ENCODE measurements around the gene SOX6.
"Not testable (repeated sequence)": the region's sequence is repeated elsewhere in the genome, so short reads cannot be mapped to it uniquely, and the experiment has no call there.

SOX6 gene

DNA sequence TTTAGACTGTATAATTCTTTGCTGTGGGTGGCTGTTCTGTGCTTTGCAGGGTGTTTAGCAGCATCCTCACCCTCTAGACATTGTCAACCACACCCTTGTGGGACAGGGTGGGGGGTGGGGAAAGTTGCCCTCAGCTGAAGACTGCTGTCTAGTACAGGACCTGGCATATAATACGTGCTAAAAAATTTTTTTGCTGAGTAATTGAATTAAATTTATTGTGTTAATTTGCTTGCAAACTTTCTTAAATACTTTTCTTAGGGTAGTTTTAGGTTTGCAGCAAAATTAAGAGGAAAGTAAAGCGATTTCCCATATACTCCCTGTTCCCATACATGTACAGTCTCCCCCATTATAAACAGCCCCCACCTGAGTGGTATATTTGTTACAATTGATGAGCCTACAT lies 268.5 kb downstream of the SOX6 start:
- DNase-seq = no peak

DNA sequence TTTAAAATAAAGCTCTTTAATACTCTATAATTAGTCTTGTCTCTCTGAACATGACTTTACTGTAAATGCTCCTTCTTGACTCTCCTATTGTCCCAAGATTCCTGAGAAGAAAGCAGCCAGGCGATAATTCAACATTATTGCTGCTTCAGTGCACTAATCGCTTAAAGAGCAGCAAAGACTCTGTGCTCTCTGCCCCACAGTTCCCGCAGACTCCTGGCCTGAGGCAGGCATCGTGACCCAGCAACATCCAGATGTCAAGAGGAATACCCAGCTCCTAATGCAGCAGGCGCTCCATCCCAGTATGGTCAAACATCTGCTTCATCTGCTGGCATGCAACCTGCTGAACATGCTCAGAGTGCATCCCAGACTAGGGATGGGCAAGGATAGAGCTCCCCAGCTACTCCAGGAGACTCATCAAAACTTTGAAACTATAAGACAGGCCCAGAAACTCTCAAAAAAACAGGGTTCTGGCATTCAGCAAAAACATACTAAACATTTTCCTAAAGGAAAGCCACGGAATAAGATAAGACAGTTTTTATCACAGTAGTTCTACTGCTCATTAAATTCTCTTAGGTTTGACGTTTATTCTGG lies 270.0 kb downstream of the SOX6 start:
- no peak for DNase-seq

DNA sequence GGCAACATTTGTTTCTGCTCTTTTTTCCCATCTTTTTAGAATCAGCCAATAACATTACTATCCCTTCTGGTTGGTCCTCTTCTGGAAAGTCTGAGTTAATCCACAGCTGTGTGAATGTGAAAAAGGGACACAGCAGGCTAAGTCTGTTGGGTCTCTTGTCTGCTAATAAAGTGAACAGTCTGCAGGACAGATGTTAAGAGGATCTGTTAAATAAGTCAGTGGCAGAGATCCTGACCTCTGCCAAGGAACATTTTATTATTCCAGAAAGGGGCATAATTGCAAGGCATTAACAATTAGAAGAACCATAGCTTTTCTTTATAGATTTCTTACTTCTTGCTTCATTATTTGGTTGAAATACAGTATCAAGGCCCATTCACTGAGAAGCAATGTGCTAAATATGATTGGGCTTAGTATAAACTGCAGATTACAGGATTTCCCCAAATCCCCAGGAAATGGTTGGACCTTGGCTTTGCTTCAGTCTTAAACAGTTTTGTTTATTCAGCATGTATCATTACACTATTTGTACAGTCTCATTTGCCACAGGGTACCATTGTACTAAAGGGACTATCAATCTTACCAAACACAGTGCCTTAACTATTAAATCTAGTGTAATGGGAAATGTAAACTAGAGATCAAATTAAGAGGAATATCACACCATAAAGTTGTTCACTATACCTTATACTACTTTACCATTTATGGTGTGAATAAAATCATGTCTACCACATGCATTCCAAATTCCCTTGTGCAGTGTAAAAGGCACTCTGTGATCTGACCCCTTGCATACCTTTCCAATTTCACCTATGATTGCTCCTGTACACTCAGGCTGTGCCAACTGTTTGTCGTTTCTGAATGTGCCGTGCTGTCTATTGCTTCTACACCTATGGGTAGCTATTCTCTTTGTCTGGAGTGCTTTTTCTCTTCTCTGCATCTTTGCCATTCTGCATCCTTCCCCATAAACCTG lies 274.0 kb downstream of the SOX6 start:
- no peak for DNase-seq

DNA sequence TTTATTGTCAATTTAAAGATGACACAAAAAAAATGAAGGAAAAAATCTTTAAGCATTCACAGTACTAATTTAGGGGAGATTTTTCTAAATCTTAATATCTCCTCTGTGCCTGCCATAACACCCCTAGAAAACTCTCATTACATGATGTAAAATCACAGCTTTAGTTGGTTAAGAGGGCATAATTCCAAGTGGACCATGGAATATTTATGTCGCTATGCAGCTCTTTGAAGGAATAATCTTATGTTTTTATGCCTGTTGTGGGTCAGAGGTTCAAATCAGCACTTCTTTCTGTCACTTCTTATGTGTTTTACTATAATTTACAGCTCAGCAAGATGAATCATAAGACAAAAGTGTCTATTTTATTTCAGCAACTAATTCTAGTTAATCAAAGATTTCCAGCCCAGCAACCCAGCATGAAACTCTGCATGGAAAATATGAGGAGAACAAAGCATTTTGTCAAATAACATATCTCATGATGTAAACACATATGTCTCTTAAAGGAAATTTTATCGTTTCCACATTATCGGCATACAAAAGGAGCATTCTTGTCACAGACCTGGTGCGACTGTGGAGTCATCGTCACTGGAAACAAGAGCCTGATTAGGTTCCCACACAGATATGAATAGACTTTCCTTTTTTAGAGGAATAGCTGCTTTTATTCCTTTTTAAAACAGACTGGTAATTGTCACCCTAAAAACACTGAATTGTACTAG lies 274.8 kb downstream of the SOX6 start:
- no peak for DNase-seq

DNA sequence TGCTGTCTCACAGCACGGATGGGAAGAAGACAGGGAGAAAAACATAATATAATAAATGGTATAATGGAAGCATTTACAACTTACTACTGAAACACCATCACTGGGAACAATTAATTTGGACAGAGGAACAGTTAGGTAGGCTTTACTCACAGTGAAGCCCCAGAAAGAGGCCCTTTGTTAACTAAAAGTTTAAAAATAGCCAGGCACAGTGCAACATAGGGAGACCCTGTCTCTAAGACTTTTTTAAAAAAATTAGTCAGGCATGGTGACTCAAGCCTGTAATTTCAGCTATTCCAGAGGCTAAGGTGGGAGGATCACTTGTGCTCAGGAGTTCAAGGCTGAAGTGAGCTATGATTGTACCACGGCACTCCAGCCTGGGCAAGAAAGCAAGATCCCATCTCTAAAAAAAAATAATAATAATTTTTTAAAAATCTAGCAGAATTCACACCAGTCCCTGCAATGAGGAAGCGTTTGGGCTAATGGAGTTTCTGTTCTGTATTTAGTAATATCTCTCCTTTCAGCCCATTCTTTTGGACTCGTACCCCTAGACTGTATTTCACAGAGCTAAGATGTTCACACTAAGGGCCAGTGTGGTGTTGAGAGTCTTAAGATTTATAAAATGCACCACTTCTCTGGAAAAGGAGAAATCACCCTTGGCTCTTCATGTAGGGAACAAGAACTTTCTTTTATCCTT lies 275.5 kb downstream of the SOX6 start:
- DNase-seq = no peak

DNA sequence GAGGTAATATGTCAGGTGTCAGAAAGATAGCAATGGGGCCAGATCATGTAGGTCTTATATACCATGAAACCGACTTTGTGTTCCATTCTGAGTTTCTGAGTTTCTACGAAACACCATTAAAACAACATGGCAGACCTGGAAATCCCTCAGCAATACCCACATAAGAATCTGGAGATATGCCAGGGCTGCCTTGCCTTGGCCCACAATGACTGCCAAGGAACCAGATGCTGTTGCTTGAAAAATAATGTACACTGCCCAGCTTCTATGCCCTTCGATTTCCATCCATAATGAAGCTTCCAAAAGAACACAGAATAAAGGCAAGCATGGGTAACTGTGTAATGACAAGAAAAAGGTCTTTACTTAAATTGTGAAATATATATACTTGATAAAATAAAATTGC lies 277.4 kb downstream of the SOX6 start:
- no peak for DNase-seq

DNA sequence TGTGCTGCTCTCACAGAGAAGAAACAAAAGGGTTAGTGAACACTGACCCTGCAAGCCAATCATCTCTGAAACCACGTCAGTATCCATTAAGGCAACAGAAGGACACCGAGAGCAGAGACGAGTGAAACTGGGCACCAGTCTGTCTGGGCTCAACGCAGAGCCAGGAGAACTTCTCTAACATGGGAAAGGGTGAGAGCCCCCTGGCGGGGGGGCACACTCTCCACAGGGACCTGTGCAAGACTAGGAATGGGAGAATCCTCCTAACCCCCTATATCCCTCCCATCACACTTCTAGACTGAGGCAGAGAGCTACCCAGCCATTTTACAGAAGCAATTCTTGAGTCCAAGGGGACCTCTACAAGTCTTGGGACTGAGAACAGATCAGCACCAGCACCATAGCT lies 285.8 kb downstream of the SOX6 start:
- no peak for DNase-seq

DNA sequence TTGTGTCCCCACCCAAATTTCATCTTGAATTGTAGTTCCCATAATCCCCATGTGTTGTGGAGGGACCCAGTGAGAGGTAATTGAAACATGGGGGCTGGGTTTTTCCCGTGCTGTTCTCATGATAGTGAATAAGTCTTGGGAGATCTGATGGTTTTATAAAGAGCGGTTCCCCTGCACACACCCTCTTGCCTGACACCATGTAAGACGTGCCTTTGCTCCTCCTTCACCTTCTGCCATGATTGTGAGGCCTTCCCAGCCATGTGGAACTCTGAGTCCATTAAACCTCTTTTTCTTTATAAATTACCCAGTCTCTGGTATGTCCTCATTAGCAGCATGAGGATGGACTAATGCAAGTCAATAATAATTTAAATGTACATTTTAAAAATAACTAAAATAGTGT lies 289.1 kb downstream of the SOX6 start:
- not testable (repeated sequence) for DNase-seq

DNA sequence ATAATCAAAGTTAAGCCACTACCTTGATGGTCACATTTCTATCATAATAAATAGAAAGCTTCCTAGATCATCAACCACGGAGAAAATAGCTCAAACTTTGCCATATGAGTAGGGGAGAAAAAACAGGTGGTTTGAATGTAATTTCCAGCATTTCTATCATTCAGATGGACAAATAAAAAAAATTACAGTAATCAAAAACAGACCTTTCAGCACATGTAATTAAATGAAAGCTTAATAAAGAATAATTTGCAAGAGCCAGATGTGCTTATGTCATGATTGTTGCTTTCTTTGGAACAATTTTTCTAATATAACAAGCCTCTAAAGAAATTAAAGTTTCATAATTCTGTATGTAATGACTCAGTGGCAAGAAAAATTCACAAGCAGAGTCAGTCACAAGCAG lies 297.0 kb downstream of the SOX6 start:
- DNase-seq = no peak

DNA sequence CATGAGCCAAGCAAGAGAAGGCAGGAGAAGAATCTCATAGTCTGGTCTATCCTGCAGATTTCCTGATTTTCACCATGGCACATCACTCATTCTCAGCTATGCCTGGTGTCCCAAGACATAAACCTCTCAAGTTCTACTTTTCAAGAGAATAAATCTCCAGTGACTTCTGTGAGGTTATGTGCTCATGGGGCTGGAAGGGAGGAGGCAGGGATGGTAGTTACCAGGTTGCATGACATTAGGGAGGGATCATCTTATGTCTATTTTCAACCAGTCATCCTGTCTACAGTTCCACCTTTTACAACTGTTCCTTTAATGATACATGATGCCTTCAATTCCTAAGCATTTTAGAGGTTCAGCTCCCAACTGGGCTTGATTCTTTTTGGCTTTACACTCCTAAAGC lies 297.7 kb downstream of the SOX6 start:
- no peak for DNase-seq

DNA sequence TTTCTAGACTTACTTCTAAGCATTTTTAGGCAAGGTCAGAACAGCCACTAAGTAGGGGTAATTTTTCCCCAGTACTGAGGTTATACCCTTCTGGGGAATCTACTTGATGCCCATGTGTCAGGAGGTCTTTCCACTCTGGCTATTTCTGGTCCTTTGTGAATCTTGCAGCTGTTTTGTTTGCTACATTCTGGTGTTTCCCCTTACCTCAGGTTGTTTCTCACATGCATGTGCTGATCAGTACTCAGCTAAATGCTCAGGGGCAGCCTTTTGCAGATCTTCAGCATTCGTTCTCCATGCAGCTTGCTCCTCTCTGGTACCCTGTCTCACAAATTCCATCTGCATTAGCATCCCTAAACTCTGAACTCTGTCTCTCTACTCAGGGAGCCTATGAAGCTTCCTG lies 303.6 kb downstream of the SOX6 start:
- DNase-seq = no peak

DNA sequence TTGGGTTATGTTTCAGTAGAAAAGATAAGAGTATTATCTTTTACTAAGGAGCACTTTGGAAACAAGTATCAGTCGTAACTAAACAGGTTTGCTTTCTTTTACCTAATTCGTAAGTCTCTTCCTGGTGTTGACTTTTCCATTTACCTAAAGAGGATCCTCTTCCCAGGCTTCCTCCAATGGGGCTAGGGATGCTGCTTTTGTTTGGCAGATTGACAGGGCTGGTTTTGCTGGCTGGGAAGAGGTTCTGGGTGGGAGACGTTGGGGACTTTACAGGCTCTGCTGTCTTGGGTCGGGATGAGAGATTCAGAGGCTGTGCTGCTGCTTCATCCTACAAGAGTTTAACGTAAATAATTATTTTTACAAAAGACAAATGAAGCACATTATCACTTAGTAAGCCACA lies 306.7 kb downstream of the SOX6 start:
- no peak for DNase-seq

DNA sequence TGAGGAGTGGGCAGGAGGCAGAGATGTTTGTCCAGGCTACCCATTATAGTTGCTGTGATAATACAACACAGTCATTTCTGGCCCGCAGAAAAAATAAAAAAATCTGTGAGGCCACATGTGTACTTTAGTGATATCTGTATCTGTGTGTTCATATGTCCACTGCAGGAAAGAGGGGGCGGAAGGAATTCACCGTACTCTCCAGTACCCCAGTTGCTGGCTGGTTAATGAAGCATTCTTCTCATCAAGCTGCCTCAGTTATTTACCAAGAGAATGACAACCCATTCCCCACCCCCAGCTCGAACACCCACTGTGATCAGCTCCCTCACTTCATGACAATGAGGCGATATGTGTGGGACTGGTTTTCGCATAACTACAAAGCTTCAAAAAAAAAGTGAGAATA lies 309.3 kb downstream of the SOX6 start:
- no peak for DNase-seq

DNA sequence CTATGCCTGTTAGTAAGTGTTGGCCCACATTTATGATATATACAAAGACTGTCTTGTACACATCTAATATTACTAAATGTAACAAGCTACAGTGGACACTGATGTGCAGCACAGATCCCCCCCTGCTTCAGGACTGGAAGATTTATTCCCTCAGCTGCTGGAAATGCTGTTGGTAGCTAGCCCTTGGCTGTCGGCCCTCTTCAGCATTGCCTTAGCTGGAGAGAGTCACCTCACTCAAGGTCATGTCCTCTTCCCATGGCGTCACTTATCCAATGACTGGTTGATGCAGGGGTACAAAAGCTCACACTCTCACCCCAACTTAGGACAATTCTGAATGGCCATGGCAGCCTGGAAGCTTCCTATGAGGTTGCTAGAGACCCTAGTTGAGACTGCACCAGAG lies 312.7 kb downstream of the SOX6 start:
- DNase-seq = no peak

DNA sequence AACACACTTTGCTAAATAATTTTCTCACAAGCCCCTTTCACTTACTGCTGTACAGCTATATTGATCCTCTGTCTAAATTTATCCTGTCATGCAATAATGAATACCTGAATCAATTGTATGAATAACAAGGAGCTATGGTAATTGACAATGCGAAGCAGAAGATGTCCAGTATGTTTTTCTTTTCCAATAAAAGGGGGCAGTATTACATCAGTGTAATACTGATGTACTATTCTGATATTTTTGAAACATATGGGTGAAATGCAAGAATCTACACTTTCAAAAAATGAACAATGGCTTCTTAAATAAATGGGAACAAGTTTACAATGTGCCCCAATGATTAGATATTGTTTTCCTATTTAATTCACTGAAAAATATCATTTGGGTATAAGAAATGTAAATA lies 315.1 kb downstream of the SOX6 start:
- DNase-seq = no peak

DNA sequence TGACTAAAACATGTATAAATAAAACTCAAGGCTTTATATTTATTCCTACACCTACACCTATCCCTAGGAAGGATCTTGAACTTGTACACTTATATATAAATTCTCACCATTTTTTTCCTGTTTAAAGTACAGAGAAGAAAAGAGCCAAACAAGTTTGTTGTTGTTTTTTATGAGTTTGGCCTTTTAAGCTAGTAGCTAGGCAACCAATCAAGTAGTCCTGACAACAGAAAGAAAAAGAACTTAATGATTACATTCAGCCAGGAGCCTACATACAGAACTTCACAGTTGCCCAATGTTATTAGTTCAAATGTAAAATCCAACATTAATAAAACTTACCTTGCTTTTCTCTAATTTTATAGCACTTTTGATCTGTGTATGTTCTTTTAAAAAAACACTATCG lies 316.2 kb downstream of the SOX6 start:
- DNase-seq = no peak

DNA sequence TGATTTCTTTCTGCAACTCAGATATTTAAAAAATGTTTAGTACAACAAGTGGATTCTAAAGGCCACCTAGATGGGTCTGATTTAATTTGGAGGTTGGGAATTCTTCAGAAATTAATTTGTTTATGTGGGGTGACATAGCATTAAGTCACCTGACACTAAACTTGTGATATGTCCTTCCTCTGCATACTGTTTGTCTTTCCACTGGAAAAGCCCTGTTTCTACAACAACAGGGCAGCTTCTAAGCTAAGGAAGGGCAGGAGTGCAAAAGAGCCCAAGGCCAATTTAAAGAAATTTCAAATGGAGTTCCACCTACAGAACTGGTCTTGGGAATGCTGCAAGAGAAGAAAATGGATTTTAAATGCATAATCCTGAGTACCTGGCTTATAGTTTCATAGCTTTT lies 319.2 kb downstream of the SOX6 start:
- no peak for DNase-seq

DNA sequence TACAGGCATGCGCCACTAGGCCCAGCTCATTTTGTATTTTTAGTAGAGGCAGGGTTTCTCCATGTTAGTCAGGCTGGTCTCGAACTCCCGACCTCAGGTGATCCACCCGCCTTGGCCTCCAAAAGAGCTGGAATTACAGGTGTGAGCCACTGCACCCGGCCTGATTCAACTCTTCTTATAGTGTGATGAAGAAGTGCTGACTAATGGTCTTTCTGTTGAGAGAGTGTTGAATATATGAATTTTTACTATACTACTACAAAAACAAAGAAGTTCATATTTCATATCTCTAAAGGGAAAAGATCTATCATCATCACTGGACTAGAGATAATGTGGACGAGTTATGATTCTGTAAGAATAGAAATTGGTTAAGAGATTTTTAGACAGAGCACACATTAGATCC lies 320.1 kb downstream of the SOX6 start:
- DNase-seq = no peak

DNA sequence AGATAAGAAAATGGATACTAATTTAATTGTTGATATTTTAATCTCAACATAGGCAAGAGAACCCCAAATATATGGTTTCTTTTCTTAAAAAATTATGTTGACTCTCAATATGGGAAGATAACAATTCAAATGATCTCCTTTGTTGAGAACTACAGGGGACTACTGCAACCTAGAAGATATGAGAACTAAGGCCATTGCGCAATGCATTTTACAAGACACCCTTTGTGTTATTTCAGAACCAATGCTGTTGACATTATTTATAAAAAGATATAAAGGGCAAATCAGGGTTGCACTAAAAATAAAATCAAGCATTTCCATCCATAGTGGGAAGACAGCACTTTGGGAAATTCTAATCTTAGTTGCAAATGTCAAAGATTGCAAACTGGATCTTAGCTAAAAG lies 322.3 kb downstream of the SOX6 start:
- DNase-seq = no peak

DNA sequence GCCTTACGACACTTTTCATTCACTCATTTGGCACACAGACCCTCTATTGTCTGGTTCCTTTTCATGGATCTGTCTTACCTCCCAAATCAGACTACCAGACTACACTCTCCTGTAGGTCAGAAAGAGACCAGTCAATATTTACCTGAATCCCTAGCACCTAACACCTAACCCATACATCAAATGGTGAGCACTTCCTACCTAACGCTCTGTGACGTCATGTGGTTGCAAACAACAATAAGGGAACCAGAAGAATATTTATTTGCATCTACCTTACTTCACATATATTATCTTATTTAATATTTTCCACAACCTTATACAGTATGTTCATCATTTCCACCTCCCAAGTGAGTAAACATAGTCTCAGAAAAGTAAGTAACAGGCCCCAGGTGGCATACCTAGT lies 323.4 kb downstream of the SOX6 start:
- no peak for DNase-seq

DNA sequence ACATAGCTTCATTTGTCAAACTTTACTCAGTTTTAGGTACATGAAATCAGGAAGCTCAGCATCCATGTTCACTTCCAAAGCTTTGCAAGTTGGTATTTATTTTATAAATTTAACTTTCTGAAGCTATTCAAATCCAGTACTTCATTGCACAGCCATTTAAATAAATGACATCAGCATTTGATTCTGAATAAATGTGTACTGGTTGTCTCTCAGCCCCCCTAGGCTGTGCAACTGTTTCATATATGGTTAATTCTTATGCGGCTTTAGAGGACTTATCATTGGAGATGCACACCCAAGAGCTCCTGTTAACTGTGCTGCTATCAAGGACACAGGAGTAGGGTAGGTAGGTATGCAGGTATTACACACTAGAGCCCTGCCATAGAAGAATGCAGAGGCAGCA lies 325.1 kb downstream of the SOX6 start:
- DNase-seq = no peak

DNA sequence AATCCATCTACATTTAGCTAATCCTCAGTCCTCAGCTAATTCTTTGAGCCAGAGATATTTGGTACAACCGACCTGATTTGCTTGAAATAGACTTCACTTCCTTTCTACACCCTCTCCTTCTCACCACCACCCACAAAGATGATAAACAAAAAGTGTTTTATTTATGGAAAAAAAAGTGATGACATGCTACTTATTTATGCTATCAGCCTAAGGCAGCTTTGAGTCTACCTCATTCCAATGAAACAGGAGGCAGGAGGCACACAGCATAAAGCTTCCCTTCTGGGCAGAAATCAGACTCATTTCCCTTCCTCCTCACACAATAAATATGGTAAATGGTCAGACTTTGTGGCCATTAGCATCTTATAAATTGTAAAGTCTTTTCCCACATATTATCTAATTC lies 325.7 kb downstream of the SOX6 start:
- DNase-seq = no peak

DNA sequence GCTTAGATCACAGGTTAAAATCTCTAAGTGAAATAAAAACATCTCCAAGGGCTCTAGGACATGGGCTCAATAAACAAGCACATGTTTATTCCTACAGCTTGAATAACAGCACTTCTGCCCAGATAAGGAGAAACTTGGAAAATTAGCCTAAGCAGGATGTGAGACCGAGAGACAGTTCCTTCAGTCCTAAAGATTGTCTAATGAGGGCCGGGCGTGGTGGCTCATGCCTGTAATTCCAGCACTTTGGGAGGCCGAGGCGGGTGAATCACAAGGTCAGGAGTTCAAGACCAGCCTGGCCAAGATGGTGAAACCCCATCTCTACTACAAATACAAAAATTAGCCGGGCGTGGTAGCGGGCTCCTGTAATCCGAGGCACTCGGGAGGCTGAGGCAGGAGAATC lies 327.2 kb downstream of the SOX6 start:
- DNase-seq = not testable (repeated sequence)

Measured in T1000 (cell line).